GM18951 (cell line): ENCODE results near the gene PRR36.

Experiments
- POLR2A ChIP-seq: IDR thresholded peaks from 4 replicates; pipeline ENCODE4 v1.6.1; 2011; ENCODE audit warnings: mild to moderate bottlenecking; ENCODE audit not compliant: insufficient read length, insufficient read depth; ENCODE audit errors: extremely low read depth
- in situ Hi-C: fragments of 300-500 bp; cut with MboI; formaldehyde crosslinking; loops from one replicate; pipeline ENCODE4 v1.12.0; 2022; ENCODE audit warnings: low sequenced_read_pairs, mixed read lengths, inconsistent platforms; ENCODE audit not compliant: unreplicated experiment

PRR36 gene

DNA sequence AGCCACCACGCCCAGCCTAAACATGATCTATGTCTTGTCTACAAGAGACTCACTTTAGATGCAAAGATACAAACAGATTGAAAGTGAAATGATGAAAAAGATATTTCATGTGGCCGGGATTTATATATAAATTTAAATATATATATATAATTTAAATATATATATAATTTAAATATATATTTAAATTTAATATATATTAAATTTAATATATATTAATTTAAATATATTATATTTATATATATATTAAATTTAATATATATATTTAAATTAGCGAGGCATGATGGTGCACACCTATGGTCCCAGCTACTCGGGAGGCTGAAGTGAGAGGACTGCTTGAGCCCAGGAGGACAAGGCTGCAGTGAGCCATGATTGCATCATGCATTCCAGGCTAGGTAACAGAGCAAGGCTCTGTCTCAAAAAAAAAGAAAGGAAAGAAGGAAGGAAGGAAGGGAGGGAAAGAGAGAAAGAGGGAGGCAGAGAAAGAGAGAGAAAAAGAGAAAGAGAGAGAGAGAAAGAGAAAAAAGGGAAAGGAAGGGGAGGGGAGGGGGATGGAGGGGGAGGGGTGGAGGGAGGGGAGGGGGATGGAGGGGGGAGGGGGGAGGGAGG is 51.2 kb downstream of the PRR36 start:
- in situ Hi-C loops: loop anchor here (25.0 kb wide), 1 partner anchor 261 kb away; no protein-coding TSS in a partner anchor

DNA sequence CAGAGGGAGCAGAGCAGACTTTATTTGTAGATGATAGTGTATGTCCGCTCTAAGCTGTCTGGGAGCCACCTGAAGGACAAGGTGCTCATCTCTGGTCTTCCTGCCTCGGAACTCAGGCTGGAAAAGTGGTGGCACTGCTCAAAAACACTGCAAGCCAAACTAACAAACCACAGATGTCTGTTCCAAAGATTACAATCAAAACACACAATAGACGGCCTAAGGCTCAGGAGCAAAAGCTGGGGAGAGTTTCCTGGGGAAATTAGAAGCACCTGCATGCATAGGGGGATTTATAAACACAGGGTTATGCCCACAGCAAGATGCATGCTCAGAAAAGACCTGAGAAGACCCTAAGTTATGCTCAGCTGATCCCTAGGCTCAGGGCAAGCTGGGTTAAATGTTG is 53.6 kb downstream of the PRR36 start:
- TF ChIP-seq POLR2A: no peak
- in situ Hi-C loops: loop anchor here (25.0 kb wide), 1 partner anchor 258 kb away; no protein-coding TSS in a partner anchor

More for the DNA sequence above, 51.2 kb downstream of the PRR36 start:
- no peak for TF ChIP-seq POLR2A

DNA sequence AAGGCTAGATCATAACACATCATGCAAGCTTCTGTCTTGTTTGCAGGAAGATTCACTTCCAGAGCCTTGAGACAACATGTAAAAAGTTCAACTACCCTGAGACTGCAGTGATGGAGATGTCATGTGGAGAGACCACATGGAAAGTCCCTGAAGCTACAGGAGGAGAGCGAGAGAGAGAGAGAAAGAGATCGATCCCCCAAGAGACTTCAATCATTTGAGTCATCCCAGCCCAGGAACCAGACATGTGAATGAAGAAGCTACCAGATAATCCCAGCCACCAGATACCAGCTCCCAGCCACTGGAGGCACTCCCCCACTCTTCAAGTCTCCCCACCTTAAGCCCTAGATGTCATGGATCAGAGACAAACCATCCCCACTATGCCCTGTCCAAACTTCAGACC is 54.9 kb downstream of the PRR36 start:
- no peak for TF ChIP-seq POLR2A
- in situ Hi-C loops: loop anchor here (25.0 kb wide), 1 partner anchor 257 kb away; no protein-coding TSS in a partner anchor

DNA sequence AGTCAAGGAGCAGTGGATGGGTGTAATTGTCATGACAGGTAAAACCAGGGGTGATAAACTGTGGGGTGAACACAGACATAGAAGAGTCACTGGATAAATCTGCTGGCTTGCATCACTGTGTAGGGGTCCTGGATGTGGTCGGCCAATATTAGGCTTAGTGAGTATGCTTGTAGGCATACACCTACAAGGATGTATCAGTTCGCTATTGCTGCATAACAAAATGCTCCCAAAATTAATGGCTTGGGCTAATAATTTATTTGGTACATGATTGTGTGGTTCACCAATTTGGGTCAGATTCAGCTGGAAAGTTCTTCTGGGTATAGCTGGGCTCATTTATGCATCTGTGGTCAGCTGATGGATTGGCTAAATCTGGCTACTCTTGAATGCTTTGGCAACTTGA is 55.4 kb downstream of the PRR36 start:
- in situ Hi-C loops: loop anchor here (25.0 kb wide), 1 partner anchor 257 kb away; no protein-coding TSS in a partner anchor

More for the DNA sequence above, 55.4 kb downstream of the PRR36 start:
- TF ChIP-seq POLR2A: no peak
